Measurements from ENCODE around the gene HCN3.
"Not testable (repeated sequence)": the region's sequence is repeated elsewhere in the genome, so short reads cannot be mapped to it uniquely, and the experiment has no call there.

HCN3 gene

GRCh38 chr1:155277070-155277901 lies at the start of gene HCN3:
TSS of gene HCN3 (plus strand) at chr1:155277463. CDS start at chr1:155277591, 128 bp downstream.
- peak; percentile 98 for DNase-seq

GRCh38 chr1:155228096-155228427 lies 49.2 kb upstream of the HCN3 start:
- no peak for DNase-seq

DNA sequence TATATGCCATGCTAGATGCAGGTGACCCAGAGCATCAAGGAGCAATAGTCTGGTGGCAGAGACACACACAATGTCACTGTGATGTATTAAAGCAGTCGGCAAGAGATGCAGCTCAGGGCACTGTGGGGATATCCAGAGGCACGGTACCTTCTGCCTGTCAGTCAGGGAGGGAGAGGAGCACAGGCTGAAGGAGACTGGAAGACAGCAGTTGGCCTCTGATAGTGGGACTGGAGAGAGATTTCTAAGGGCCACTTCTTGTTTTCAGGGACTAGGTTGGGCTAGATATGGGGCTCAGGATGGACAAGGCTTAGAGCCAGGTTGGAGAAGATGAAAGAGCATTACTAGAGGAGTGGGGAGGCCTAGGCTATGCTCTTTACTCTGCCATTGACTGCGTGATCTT lies 46.0 kb upstream of the HCN3 start:
- DNase-seq, result not testable (repeated sequence)

DNA sequence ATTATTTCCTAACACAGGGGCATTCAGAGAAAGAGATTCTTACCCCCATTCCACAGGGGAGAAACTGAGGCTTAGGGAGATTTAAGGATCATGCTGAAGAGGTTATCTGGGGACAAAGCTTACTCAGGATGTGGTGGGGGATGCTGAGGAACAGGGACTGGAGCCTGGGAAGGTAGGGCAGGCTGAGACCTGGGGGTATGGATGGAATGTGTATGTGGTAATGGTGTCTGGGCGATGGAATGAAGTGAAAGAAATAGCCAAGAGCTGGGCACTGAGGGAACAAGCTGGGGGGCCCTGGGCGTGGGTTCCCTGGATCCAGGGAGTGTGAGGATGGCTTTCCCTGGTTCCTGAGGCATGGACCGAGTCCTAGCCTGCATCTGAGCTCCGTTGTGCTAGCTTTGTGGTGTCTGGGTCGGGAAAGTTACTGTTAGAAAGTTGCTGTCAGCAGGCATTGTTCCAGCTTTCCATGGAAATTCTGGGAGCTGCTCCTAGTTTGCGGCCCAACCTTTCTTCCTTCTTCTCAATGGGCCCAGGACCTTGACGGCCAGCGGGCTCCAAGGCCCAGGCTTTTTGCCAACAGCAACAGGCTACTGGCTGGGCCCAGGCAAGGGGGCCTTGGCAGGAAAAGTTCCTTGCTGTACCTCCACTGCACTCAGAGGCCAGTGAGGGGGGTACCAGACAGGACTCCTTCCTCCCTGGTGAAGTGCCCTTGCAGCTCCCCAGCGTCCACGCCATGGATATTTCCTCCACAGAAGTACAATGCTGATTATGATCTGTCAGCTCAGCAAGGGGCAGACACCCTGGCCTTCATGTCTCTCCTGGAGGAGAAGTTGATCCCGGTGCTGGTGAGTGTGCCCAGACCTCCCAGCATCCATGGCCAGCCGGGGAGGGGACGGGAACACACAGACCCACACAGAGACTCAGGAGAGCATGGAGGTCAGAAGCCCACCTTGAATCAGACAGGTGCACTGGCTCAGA lies 45.0 kb upstream of the HCN3 start:
- DNase-seq, result not testable (repeated sequence)

- DNase-seq, result not testable (repeated sequence)
Observed at GRCh38 chr1:155233502-155233901, 43.8 kb upstream of the HCN3 start.

- DNase-seq, result not testable (repeated sequence)
Observed at GRCh38 chr1:155235375-155235774, 41.9 kb upstream of the HCN3 start.

DNA sequence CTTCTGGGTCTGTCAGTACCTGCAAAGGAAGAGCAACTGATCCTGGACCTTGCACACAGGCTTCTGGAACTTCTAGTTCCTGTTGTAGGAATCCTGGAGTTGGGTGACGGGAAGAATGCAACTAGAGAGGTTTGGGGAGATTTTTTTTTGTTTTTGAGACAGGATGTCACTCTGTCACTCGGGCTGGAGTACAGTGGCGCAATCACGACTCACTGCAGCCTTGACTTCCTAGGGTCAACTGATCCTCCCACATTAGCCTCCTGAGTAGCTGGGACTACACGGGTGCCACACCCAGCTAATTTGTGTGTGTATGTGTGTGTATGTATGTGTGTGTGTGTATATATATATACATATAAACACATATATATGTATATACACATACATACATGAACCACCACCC lies 40.8 kb upstream of the HCN3 start:
- no peak for DNase-seq

DNA sequence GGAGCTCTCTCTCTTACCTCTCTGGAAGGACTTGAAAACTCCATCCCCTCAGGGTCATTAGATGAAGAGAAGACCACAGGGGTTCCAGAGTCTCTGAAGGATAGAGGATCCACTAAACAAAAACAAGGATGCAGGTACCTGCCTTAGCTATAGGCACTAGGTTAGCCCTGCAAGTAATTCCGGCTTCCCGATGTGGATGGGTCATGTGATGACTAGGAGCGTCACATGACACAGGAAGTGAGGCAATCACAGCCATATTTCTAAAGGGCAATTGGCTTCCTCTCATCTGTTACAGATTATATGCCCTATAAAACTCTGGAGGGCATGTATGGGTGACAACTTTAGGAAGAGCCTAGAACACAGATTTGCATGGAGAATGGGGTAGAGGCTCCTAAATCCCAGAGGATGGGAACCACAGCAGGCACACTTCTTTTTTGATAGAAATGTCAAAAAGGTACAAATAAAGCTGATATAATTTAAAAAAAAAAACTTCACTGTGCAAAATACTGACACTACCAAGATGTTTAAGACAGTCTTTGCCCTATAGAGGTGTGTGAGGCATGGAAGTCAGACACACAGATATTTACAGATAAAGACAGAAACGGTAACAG lies 36.1 kb upstream of the HCN3 start:
- DNase-seq, result peak; percentile 67

GRCh38 chr1:155241841-155242264 lies 35.4 kb upstream of the HCN3 start:
- DNase-seq, result no peak

- DNase-seq, result no peak
Observed at GRCh38 chr1:155242805-155243358, 34.4 kb upstream of the HCN3 start.

DNA sequence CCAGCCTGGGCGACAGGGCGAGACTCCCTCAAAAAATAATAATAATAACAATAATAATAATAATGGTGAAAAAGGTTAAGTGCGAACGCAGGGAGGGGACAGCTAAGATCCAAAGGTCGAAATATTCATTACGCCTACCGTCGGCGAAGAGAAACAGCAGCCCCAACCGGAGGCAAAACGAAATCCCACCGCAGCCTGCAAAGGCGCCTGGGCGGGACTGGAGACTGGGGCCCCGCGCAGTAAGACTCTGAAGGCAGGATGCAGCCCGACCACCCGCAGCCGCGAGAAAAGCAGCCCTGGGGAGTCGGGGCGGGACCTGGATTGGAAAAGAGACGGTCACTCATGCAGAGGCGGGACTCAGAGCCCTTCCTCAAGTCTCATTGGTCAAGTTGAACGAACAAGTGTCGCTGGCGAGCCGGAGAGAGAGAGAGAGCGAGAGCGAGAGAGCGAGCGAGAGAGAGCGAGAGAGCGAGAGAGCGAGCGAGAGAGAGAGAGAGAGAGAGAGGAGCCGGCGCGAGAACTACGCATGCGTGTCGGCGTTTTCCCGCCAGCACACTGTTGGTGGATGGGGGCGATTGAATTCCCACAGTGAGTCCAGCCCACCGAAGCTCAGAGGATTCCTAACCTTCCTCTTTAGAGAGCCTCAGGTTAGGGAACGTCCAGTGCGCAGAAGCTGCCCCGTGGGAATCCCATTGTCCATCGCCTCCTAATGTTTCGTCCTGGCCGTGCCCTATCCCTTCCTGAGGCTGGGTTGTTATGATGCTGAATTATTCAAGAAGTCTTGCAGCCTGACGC lies 32.7 kb upstream of the HCN3 start:
- peak; percentile 99 for DNase-seq

GRCh38 chr1:155245163-155245524 lies 32.1 kb upstream of the HCN3 start:
- DNase-seq, result no peak

- DNase-seq, result not testable (repeated sequence)
Observed at GRCh38 chr1:155246796-155247195, 30.5 kb upstream of the HCN3 start.

DNA sequence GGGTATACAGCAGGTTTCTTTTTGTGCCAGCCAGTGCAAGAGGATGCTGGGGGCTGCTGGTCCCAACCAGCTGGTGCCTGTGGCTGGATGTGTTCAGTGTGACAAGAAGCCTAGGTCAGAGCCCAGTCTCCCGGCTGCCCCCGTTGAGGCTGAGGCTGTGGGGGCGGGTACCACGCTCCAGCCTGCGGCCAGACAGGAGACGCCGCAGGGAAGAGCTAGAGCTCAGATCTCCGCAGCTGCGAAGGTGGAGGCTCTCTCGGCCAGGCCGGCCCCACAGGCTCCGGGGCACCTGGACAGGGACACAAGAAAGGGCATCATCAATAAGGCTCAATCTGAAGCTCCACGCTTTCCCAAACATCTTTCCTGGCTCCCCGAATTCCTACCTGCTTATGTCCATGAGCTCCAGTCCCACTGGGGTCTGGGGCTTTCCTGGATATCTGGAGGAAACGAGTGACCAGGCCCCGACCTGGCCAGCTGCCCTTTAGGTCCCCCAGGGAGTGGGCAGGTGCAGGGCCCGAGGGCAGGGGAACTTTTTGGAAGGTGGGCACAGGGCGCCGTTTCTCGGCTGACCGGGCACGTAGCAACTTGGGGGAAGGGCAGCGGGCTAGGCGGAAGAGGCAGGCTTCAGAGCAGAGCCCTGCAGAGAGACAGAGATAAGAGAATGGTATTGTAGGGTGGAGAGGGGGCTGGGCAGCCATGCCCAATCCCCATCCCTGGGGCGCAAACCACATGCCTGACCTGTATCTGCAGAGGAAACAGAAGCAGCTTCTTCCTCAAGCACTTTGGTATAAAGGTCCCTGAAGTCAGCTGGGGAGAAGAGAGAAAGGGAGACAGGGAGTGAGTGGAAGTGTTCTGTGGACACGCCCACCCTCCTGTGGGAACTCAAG lies 29.4 kb upstream of the HCN3 start:
- no peak for DNase-seq

DNA sequence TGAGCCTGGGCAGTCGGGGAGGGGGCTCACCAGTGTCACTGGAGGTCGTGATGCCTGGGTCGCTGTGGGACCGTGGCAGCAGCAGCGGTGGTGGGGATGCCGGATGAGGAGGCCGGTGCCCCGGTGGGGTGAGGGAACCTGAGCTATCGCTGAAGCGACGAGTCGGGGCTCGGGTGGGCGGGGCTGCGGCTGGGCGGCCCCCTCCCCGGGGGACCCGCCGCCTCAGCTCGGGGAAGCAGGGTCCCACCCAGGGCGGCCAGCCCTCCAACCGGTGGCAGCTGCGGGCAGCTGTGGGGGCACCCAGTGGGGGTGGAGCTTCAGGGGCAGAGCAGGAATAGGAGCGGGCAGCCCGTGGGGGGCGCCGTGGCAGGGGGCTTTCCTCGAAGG lies 27.0 kb upstream of the HCN3 start:
- no peak for DNase-seq

DNA sequence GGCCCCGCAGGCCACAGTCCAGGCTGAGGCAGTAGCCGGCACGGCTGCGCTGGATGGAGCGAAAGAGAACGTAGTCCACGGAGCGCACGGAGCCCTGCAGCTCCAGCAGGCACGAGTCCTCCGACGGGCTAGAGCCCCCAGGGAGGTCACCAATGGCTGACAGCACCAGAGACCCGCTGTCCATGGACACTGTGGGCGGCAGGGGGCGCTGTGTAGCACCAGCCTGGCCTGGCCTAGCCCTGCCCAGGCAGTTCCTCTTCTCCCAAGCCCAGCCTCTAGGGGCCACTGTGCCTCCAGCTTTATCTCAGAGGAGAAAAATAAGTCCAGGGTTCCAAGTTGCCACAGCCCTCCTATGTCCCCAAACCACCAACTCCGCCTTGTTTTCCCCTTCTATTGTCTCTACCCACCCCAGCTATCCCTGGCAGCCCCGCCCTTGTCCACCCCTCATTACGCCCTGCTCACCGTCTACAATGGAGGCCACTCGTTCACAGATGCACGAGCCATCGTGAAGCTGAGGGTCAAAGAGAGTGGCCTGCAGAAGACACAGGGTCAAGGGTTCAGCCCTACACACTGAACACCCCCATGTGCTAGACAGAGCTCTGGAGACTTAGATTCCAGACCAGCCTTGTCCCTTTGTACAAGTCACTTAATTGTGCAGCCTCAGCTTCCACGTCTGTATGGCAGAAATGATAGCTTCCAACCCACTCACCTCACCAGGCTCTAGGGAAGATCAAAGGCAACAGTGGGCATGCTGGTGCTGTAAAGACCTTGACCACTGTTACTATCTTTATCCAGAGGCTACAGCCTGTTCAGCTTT lies 26.4 kb upstream of the HCN3 start:
- peak; percentile 89 for DNase-seq

DNA sequence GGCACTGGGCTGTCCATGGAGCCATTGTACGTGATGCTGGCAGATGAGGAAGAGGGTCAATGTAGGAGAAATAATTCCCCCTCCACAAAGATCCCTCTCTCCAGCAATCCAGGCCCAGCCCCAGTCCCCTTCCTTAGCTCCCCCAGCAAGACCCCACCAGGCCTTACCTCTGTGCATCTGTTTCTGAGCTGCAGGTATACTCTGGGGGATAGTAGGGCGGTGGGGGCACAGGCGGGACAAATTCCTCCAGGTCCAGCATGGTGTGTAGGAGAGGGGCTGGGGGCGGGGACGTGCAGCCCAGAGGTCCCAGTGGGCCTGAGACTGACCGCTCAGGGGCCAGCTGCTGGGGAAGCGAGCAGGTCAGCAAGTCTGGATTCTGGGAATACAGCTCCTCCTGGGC lies 25.7 kb upstream of the HCN3 start:
- DNase-seq, result no peak

- no peak for DNase-seq
Observed at GRCh38 chr1:155253208-155253607, 24.1 kb upstream of the HCN3 start.

DNA sequence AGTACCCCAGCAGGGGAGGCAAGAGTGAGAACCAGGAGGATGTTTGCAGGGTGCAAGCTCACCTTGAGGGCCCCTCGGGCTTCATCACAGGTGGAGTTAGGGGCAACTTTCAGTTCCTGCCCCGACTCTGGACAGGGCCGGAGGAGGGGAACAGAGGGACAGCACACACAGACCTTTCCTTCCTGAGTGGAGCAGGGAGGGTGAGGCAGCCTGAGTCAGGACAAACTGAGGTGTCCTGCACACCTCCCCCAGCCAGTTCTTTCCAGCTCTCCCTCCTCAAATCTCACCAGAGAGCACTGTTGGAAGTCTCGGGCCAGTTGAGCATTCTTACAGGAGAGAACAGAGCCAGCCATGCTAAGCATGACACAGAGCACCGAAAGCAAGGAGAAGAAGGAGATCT lies 23.5 kb upstream of the HCN3 start:
- DNase-seq, result no peak

DNA sequence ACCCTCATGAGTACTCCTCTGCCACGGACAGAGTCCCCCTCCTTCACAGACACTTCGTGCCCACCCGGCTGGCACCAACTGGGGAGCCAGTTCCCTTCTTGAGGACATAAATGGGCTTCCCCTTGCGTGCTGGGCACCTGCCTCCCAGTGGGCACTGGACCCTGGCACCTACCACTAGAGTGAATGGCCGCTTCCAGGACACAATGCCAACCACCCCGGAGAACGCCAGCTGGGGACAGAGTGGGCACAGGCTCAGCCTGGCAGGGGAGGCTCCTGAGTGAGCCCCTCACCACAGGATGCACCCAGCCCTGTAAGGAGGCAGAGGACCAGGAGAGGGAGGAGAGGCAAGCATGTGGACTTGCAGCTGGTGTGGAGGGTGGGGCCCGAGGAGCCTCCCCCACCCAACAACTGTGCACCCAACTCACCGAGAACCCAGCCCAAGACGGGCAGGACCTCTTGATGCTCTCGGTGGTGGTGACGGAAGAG lies 23.0 kb upstream of the HCN3 start:
- no peak for DNase-seq

Measured in NCI-H2107 (cell line).